K562 (cell line): Measurements from ENCODE around the gene ERFL. TPM values are rescaled to one million over a fixed set of nuclear protein-coding genes. Genes with fewer than 3 reads are reported as not detected.

ENCODE experiments used
- ATF6 ChIP-seq: sonication (generic); formaldehyde crosslinking; IDR thresholded peaks from 2 replicates; pipeline ENCODE4 v1.4.0; 2020; ENCODE audit warnings: mild to moderate bottlenecking, missing genetic modification reagents
- CBX3 ChIP-seq, 2 experiments: IDR thresholded peaks; 1 replicate in 1 of 2; 2 replicates in 1 of 2; pipeline ENCODE4 v1.6.1; 2012; ENCODE audit warnings: inconsistent platforms in 2 of 2, low read length in 2 of 2, borderline replicate concordance in 1 of 2, control low read depth in 1 of 2
- FOXJ2 ChIP-seq: fragments of 200-800 bp; sonication (Bioruptor generic); IDR thresholded peaks from 2 replicates; pipeline ENCODE4 v1.6.1; 2016; ENCODE audit warnings: missing genetic modification characterization, missing compliant biosample characterization
- HCFC1 ChIP-seq: IDR thresholded peaks from 2 replicates; pipeline ENCODE4 v1.6.1; 2012; ENCODE audit warnings: low read depth, low read length, improper control_type of control experiment
- MAZ ChIP-seq, 2 experiments: fragments of 450-650 bp in 1 of 2; sonication (generic) in 1 of 2; formaldehyde crosslinking; IDR thresholded peaks in 1 of 2; conservative IDR thresholded peaks in 1 of 2; 2 replicates each; pipeline versions ENCODE4 v1.4.0 to v1.5.0; 2020; ENCODE audit warnings: mild to moderate bottlenecking in 1 of 2, missing genetic modification reagents in 1 of 2
- MNT ChIP-seq, 2 experiments: fragments of 450-650 bp; conservative IDR thresholded peaks; 2 replicates each; pipeline ENCODE4 v1.6.1; 2017; ENCODE audit warnings: mild to moderate bottlenecking in 2 of 2, moderate library complexity in 2 of 2
- PHF21A ChIP-seq: fragments of 450-650 bp; IDR thresholded peaks from 2 replicates; pipeline ENCODE4 v1.6.1; 2017; ENCODE audit warnings: low read depth, borderline replicate concordance
- PHTF2 ChIP-seq: fragments of 250-450 bp; sonication (Bioruptor Pico); IDR thresholded peaks from 2 replicates; pipeline ENCODE4 v1.5.0; 2021; ENCODE audit warnings: mild to moderate bottlenecking
- PPARD ChIP-seq: fragments of 250-450 bp; sonication (Bioruptor Pico); IDR thresholded peaks from 2 replicates; pipeline ENCODE4 v1.8.0; 2022; ENCODE audit warnings: inconsistent platforms, mild to moderate bottlenecking, moderate library complexity
- PYGO2 ChIP-seq: fragments of 450-650 bp; IDR thresholded peaks from 2 replicates; pipeline ENCODE4 v1.6.1; 2016; ENCODE audit warnings: mild to moderate bottlenecking, missing genetic modification characterization, moderate library complexity, missing compliant biosample characterization
- TCF7L2 ChIP-seq: fragments of 150-350 bp; IDR thresholded peaks from 2 replicates; pipeline ENCODE4 v1.6.1; 2016; ENCODE audit warnings: low read depth, mild to moderate bottlenecking, low read length, moderate library complexity
- TEAD1 ChIP-seq, 2 experiments: fragments of 450-650 bp in 1 of 2; sonication (generic) in 1 of 2; formaldehyde crosslinking; IDR thresholded peaks; 2 replicates each; pipeline versions ENCODE4 v1.4.0 to v1.8.0; 2020 to 2022; ENCODE audit warnings: mild to moderate bottlenecking in 2 of 2, missing genetic modification reagents in 1 of 2
- THRA ChIP-seq: fragments of 450-650 bp; IDR thresholded peaks from 2 replicates; pipeline ENCODE4 v1.6.1; 2017; ENCODE audit warnings: mild to moderate bottlenecking, moderate library complexity
- ZBED1 ChIP-seq: IDR thresholded peaks from 2 replicates; pipeline ENCODE4 v1.6.1; 2014
- ZNF174 ChIP-seq: fragments of 250-450 bp; sonication (Bioruptor Pico); IDR thresholded peaks from 2 replicates; pipeline ENCODE4 v1.4.0; 2020; ENCODE audit warnings: mild to moderate bottlenecking
- ZNF280B ChIP-seq: fragments of 250-450 bp; sonication (Bioruptor Pico); IDR thresholded peaks from 2 replicates; pipeline ENCODE4 v1.5.1; 2021; ENCODE audit warnings: mild to moderate bottlenecking
- ZNF408 ChIP-seq: fragments of 250-450 bp; sonication (Bioruptor Pico); IDR thresholded peaks from 2 replicates; pipeline ENCODE4 v1.4.0; 2020; ENCODE audit warnings: low read depth, mild to moderate bottlenecking, moderate library complexity
- polyA plus RNA-seq, 8 experiments: library from polyadenylated mRNA; depleted of rRNA in 4 of 8; stranded (reverse) in 5 of 8; unstranded in 3 of 8; fragments of >200 nt; fragmentation: Nextera tagmentation in 2 of 8; fragmentation: Illumina TruSeq in 1 of 8; extraction: Ambion mirVana in 2 of 8; extraction: Trizol in 1 of 8; gene quantifications; 2 replicates each; pipeline versions ENCODE4 v1.2.1 to v1.2.3, GENCODE V29; 2011 to 2014; ENCODE audit warnings: inconsistent platforms in 1 of 8, missing spikeins in 1 of 8
- total RNA-seq, 7 experiments: library from RNA; depleted of rRNA in 6 of 7; stranded (reverse); fragments of >200 nt in 6 of 7; fragmentation: Illumina TruSeq in 2 of 7; extraction: Trizol in 2 of 7; gene quantifications; 2 replicates each; pipeline versions ENCODE4 v1.2.1 to v1.2.3, GENCODE V29; 2011 to 2021; ENCODE audit warnings: low replicate concordance in 1 of 7

ERFL gene
- total and polyA plus RNA-seq, 9 of the 15 experiments (the other 6 are each of a cell fraction or from before 2014, with no cell fraction given): 0.07 to 0.75 (median 0.32) TPM; not detected in 4

- TF ChIP-seq MNT (conservative IDR thresholded peaks at IDR 0.05) (peak; percentile 73 to 88), CBX3 (IDR thresholded peaks at IDR 0.05; ENCODE audit: borderline replicate concordance in 1 of 2, low read length in 2 of 2) (peak in 1 of 2 experiments; percentile 84; a peak in 2 of 3 replicates), ZNF408 (CRISPR knock-in tag) (no peak), ZNF280B (CRISPR knock-in tag) (no peak), FOXJ2 (tag) (no peak), ZBED1 (no peak), ATF6 (CRISPR knock-in tag) (0 out of 2 replicates have a peak, but pooled peaks have one; percentile 80), PPARD (CRISPR knock-in tag) (no peak), HCFC1 (peak; percentile 86), THRA (no peak), TEAD1 (CRISPR knock-in tag; IDR thresholded peaks at IDR 0.05) (peak in 1 of 2 experiments; percentile 49; a peak in 1 of 4 replicates), PYGO2 (tag) (peak; percentile 64), PHTF2 (CRISPR knock-in tag) (no peak), MAZ (CRISPR knock-in tag; conservative IDR thresholded peaks at IDR 0.05 in 1 of 2, IDR thresholded peaks at IDR 0.05 in 1 of 2) (peak; percentile 100), ZNF174 (0 out of 2 replicates have a peak, but pooled peaks have one; percentile 32), PHF21A (peak; percentile 43; the same call in 1 of the 2 replicates), TCF7L2 (no peak)
Measured at GRCh38 chr19:41883821-41884733, 44.2 kb downstream of the ERFL start (continued).
